GM12891 (cell line): ENCODE data around the gene CCDC32.

ENCODE experiments used
- POLR2A ChIP-seq: IDR thresholded peaks from 2 replicates; pipeline ENCODE4 v1.6.1; 2011; ENCODE audit warnings: low read depth, low read length, control low read depth
- POLR2AphosphoS5 ChIP-seq: IDR thresholded peaks from 2 replicates; pipeline ENCODE4 v1.6.1; 2011; ENCODE audit warnings: low read depth, low read length, control low read depth

DNA sequence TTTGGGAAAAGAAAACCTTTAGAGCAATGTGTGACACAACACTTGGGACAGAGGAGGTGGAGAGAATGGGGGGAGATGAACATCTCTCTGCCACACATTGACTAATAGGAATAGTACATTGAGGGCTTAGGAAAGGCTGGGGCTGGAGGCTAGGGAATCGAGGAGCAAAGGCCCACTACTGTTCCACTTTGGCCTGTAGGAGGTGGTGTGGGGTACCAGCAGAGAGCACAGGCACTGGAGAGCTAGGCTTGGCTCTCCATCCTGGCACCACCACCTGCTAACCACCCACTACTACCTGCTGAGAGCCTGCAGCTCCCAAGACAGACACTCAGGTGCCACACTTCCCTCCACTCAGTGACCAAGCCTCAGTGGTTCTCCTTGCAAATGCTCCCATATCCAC is 19.4 kb downstream of the CCDC32 start:
- no peak for TF ChIP-seq POLR2A
- no peak for TF ChIP-seq POLR2AphosphoS5
